Left ventricle myocardium inferior (tissue), 1 donor: Measurements from ENCODE around the gene ACTC1. TPM values are rescaled to one million over a fixed set of nuclear protein-coding genes. Genes with fewer than 3 reads are reported as not detected.

Experiments
- DNase-seq: peaks from one replicate; pipeline ENCODE4 v3.0.0-alpha.2; 2020
- H3K27ac ChIP-seq: fragments of 200-600 bp; replicated peaks from 2 replicates; pipeline ENCODE4 v1.8.0; 2021
- H3K27me3 ChIP-seq: fragments of 200-600 bp; 2 replicates; pipeline ENCODE4 v1.8.0; 2021; ENCODE audit warnings: low read depth
- H3K36me3 ChIP-seq: fragments of 200-600 bp; 2 replicates; pipeline ENCODE4 v1.8.0; 2021
- H3K4me1 ChIP-seq: fragments of 200-600 bp; 2 replicates; pipeline ENCODE4 v1.8.0; 2021
- H3K4me3 ChIP-seq: fragments of 200-600 bp; 2 replicates; pipeline ENCODE4 v1.8.0; 2021; ENCODE audit warnings: mild to moderate bottlenecking, moderate library complexity
- H3K9me3 ChIP-seq: fragments of 200-600 bp; replicated peaks from 2 replicates; pipeline ENCODE4 v1.8.0; 2021
- CTCF ChIP-seq: fragments of 200-600 bp; IDR thresholded peaks from 2 replicates; pipeline ENCODE4 v1.8.0; 2021; ENCODE audit warnings: antibody characterized with exemption, mild to moderate bottlenecking, borderline replicate concordance
- intact Hi-C: fragments of 100-400 bp; cut with micrococcal nuclease; formaldehyde crosslinking; loops from one replicate; pipeline ENCODE4 v1.11.0; 2022
- total RNA-seq: library from RNA; stranded (reverse); fragmentation: NEBNext Ultra II Directional; extraction: Animal tissue kit (Norgen Biotek cat#: 25700); gene quantifications from one replicate; pipeline ENCODE4 v1.2.1, GENCODE V29; 2021
- donor health status: DM: no; HTN: yes; CAD: no; lungs with severe emphysema.

ACTC1 gene
- total RNA-seq, 1 donor from 2014 or later: 13,225 TPM

DNA sequence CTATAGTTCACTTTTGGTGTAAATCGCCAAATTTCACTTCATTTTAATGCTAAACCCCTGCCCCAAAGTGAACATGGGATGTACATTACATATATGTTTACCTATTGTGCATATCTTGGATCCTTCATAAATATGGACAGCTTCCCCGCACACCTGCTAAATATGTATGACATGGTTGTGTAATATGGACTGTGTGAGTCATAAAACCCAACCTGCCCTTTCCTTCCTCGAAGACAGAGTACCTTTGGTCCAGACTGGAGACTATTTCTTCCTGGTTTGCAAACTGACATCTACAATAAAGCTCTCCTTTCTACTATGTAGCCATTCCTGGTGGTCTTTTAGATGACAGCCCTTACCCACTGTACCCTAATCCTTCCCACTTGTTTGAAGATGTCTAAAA is 12.4 kb downstream of the ACTC1 start:
- no peak for TF ChIP-seq CTCF
- Histone ChIP-seq H3K36me3 (no peaks in the 10 kb centered on the region), H3K27me3 (peaks cover 5% of the 10 kb centered on the region), H3K27ac (no peak overlapping the region), H3K4me3 (no peak overlapping the region), H3K4me1 (no peaks in the 10 kb centered on the region), H3K9me3 (peaks cover 9% of the 10 kb centered on the region)
- DNase-seq: no peak
- intact Hi-C loops: loop anchor here (10.0 kb wide), 1 partner anchor 68 kb away; no protein-coding TSS in a partner anchor

GRCh38 chr15:34780725-34781124 is 14.6 kb downstream of the ACTC1 start:
- Histone ChIP-seq H3K4me3 (no peak overlapping the region), H3K27me3 (peaks cover 5% of the 10 kb centered on the region), H3K27ac (no peak overlapping the region), H3K4me1 (no peaks in the 10 kb centered on the region), H3K9me3 (peaks cover 9% of the 10 kb centered on the region), H3K36me3 (no peaks in the 10 kb centered on the region)
- no peak for TF ChIP-seq CTCF
- DNase-seq: no peak
- intact Hi-C loops: loop anchor here (10.0 kb wide), 1 partner anchor 66 kb away; no protein-coding TSS in a partner anchor

DNA sequence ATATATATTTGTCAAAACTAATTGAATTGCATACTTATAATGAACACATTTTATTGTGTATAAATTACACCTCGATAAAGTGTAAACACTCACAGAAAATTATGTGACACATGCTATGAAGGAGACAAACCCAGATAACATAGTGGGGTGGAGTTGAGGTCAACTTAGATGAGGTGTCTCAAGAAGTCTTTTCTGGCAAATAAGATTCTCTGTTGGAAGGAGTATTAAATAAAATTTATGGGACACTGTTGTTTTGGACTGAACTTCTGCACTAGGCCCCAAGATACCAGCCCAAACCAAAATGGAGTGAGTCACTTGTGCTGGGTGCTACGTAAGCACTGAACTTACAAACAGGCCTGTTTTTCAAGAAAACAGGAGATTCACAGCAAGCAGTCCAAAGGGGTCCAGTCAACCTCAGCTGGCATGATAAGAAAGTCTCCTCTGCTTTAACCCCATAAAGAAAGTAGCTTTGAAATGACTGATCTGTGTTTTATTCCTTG is 18.7 kb downstream of the ACTC1 start:
- no peak overlapping the region for H3K4me3 ChIP-seq
- no peak overlapping the region for H3K27ac ChIP-seq
- peaks cover 9% of the 10 kb centered on the region for H3K9me3 ChIP-seq
- H3K27me3 ChIP-seq: peaks cover 4% of the 10 kb centered on the region
- intact Hi-C loops: no loop called here
- no peaks in the 10 kb centered on the region for H3K4me1 ChIP-seq
- no peak for DNase-seq
- TF ChIP-seq CTCF: no peak
- H3K36me3 ChIP-seq: no peaks in the 10 kb centered on the region

- no peaks in the 10 kb centered on the region for H3K9me3 ChIP-seq
- peaks cover 4% of the 10 kb centered on the region for H3K27me3 ChIP-seq
- no peak overlapping the region for H3K4me3 ChIP-seq
- no peaks in the 10 kb centered on the region for H3K36me3 ChIP-seq
- no peak for DNase-seq
- peaks cover 3% of the 10 kb centered on the region for H3K4me1 ChIP-seq
- TF ChIP-seq CTCF: no peak
- intact Hi-C loops: no loop called here
- no peak overlapping the region for H3K27ac ChIP-seq
Measured at GRCh38 chr15:34773917-34774316, 21.4 kb downstream of the ACTC1 start.

- DNase-seq: no peak
- intact Hi-C loops: no loop called here
- H3K9me3 ChIP-seq: no peaks in the 10 kb centered on the region
- H3K4me1 ChIP-seq: peaks cover 3% of the 10 kb centered on the region
- H3K27ac ChIP-seq: no peak overlapping the region
- peaks cover 4% of the 10 kb centered on the region for H3K27me3 ChIP-seq
- no peak overlapping the region for H3K4me3 ChIP-seq
- no peak for TF ChIP-seq CTCF
- H3K36me3 ChIP-seq: no peaks in the 10 kb centered on the region
Measured at GRCh38 chr15:34773013-34773412, 22.3 kb downstream of the ACTC1 start.
